ACC112 (cell line): Measurements from ENCODE around the gene PROKR1.

Source experiments
- H2AFZ ChIP-seq: fragments of 200-600 bp; sonication (generic); one replicate; pipeline ENCODE4 v1.6.0; 2017; ENCODE audit warnings: antibody characterized with exemption, low read length; ENCODE audit not compliant: unreplicated experiment
- H3K27ac ChIP-seq: fragments of 200-600 bp; sonication (generic); 2 replicates; pipeline ENCODE4 v1.5.1; 2014; ENCODE audit warnings: low read depth, mild to moderate bottlenecking, antibody characterized with exemption, low read length, moderate library complexity
- H3K27me3 ChIP-seq: fragments of 200-600 bp; sonication (generic); 2 replicates; pipeline ENCODE4 v1.6.1; 2014; ENCODE audit warnings: mild to moderate bottlenecking, antibody characterized with exemption, low read length, moderate library complexity, mixed read lengths; ENCODE audit not compliant: insufficient read depth
- H3K36me3 ChIP-seq: fragments of 200-600 bp; sonication (generic); 2 replicates; pipeline ENCODE4 v1.6.1; 2016; ENCODE audit warnings: mild to moderate bottlenecking, antibody characterized with exemption, low read length, moderate library complexity, mixed read lengths; ENCODE audit not compliant: insufficient read depth
- H3K4me1 ChIP-seq: fragments of 200-600 bp; sonication (generic); one replicate; pipeline ENCODE4 v1.6.1; 2016; ENCODE audit warnings: low read length, mixed read lengths; ENCODE audit not compliant: insufficient read depth, unreplicated experiment, control insufficient read depth
- H3K4me3 ChIP-seq: fragments of 200-600 bp; sonication (generic); 2 replicates; pipeline ENCODE4 v1.5.1; 2014; ENCODE audit warnings: mild to moderate bottlenecking, low read depth, low read length
- H3K79me2 ChIP-seq: fragments of 200-600 bp; sonication (generic); one replicate; pipeline ENCODE4 v1.6.0; 2016; ENCODE audit warnings: low read length; ENCODE audit not compliant: control insufficient read depth, unreplicated experiment, insufficient read depth

PROKR1 gene

DNA sequence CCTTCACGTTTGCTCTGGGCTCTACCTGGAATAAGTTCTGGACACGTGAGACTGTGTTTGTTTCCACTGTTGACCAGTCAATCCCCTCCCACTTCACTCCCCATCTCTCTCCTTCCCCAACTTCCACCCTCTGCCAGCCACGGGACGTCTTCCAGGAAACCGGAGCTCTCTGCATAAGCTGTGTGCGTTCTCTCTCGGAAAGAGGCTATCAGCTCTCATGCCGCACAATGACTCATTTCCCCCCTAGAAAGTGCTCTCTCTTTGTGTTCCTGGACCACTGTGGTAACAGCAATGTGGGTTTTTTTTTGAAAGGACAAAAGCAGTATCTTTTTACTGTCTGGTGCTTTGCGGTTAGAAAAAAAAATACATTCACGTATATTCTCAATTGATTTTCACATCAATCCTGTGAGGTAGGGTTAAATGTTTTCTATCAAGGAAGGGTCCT lies 10.2 kb downstream of the PROKR1 start:
- Histone ChIP-seq H3K4me1 (peaks cover 7% of the 10 kb centered on the region), H2AFZ (no peak overlapping the region), H3K27me3 (peaks cover 67% of the 10 kb centered on the region), H3K36me3 (no peaks in the 10 kb centered on the region), H3K79me2 (no peaks in the 10 kb centered on the region), H3K4me3 (no peak overlapping the region), H3K27ac (no peak overlapping the region)

DNA sequence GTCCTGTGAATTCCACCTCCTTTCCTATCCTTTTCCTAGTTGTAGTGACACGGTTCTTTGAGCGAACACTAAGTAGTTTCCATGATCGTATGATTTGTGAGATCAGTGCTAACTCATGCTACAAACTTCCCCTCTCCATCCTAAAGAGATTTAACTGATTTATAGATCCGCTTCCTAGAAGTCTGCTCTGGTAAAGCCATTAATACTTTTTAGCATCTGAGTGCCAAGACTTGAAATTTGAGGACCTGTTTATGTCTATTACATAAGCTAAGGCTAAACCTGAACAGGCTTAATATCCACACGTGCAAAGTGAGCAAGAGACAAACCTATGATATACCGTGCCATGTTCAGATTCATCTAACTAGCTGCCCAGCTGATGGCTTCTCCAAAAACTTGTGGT lies 14.9 kb downstream of the PROKR1 start:
- Histone ChIP-seq H3K4me3 (no peak overlapping the region), H3K27me3 (peaks cover 70% of the 10 kb centered on the region), H2AFZ (no peak overlapping the region), H3K4me1 (peaks cover 7% of the 10 kb centered on the region), H3K36me3 (no peaks in the 10 kb centered on the region), H3K27ac (no peak overlapping the region), H3K79me2 (no peaks in the 10 kb centered on the region)

DNA sequence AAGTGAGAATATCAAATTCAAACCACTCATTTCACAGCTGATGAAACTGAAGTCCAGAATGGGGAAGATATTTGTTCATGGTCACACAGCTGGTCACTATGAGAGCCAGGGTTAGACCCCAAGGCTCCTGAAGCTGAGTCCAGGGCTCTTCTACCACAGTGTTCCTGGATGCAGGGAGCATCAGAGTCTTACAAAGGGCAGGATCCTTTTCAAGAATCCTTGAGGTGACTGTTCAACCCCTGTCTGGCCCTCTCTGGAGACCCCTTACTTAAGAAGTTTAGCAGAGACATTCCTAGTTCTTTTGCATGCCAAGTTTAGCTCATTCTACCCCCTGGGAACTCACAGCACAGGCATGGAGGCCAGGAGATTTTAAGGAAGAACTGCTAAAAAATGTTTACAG lies 15.7 kb downstream of the PROKR1 start:
- Histone ChIP-seq H3K27me3 (peaks cover 78% of the 10 kb centered on the region), H3K36me3 (no peaks in the 10 kb centered on the region), H3K79me2 (no peaks in the 10 kb centered on the region), H3K4me3 (no peak overlapping the region), H2AFZ (no peak overlapping the region), H3K4me1 (no peaks in the 10 kb centered on the region), H3K27ac (no peak overlapping the region)

DNA sequence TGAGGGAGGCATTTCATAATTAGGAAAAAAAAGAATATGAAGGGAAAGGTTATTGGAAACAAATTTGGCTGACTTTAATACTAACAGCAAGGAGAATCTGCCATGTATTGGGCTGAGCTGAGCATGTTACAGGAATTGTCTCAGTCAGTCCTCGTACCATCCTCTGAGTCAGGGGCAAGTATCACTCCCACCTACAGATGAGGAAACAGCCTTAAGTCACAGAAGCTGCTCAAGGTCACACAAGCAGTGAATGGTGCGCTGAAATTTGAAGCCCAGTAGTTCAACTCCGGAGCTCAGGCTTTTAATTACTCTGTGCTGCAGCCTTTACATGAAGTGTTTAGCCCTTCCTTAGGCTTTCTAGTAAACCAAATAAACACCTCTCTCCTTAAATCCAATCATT lies 17.3 kb downstream of the PROKR1 start:
- peaks cover 89% of the 10 kb centered on the region for H3K27me3 ChIP-seq
- no peaks in the 10 kb centered on the region for H3K79me2 ChIP-seq
- no peaks in the 10 kb centered on the region for H3K36me3 ChIP-seq
- H3K27ac ChIP-seq: no peak overlapping the region
- no peaks in the 10 kb centered on the region for H3K4me1 ChIP-seq
- no peak overlapping the region for H3K4me3 ChIP-seq
- no peak overlapping the region for H2AFZ ChIP-seq

DNA sequence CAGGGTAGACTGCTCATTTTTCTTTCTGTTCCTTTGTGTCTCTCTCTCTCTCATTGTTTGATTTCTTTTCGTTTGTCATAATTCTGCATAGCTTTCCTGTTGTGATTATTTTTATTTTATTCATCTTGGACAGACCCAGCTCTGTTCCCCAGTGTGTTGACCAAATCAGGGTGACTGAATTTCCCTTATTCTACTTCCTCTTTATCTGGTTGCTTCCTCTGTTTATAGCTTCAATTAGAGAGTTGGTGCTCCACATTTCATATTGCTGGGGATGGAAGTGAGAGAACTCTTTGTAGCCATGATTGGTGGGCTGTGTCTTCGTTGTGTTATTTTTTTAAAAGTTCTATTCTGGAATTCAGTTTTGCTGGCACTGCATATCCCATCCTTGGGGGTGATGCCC lies 19.1 kb downstream of the PROKR1 start:
- Histone ChIP-seq H2AFZ (no peak overlapping the region), H3K4me1 (no peaks in the 10 kb centered on the region), H3K27ac (no peak overlapping the region), H3K36me3 (no peaks in the 10 kb centered on the region), H3K79me2 (no peaks in the 10 kb centered on the region), H3K27me3 (peaks cover 85% of the 10 kb centered on the region), H3K4me3 (no peak overlapping the region)

DNA sequence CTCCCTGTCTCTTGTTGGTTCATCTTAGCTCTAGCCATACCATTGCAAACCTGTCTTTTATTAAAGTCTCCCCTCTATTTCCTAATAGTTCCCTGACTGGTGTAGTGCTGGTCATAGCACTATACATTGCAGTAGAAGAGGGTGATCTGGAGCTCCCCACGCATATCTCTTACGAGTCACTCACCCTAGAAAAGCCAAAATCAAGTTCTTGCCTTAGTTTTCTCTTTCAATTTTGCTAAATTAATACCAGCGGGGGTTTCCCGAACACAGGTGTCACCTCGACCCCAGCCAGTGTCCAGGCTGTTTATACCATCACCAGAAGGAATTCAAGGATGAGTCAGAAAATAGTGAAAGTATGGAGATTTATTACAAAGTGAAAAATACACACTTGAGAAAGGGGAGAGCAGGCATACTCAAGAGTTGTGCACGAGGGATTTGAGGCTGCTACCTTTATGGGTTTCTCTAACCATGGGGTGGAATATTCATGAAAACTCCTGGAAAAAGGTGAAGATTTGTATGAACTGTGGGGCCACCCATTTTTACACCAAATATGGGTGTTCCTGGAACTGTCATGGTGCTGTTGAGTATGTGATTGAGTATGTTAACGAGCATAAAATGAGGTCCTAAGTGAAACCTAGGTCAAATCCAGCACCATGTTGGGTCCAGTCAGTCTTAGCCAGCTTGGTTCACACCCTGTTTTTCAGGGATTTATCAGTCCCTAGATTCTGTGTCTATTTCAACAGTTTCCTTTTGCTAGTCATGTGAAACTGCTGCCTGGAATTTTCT lies 20.2 kb downstream of the PROKR1 start:
- Histone ChIP-seq H3K36me3 (no peaks in the 10 kb centered on the region), H3K4me1 (no peaks in the 10 kb centered on the region), H3K4me3 (no peak overlapping the region), H3K27ac (no peak overlapping the region), H2AFZ (no peak overlapping the region), H3K79me2 (no peaks in the 10 kb centered on the region), H3K27me3 (peaks cover 83% of the 10 kb centered on the region)

DNA sequence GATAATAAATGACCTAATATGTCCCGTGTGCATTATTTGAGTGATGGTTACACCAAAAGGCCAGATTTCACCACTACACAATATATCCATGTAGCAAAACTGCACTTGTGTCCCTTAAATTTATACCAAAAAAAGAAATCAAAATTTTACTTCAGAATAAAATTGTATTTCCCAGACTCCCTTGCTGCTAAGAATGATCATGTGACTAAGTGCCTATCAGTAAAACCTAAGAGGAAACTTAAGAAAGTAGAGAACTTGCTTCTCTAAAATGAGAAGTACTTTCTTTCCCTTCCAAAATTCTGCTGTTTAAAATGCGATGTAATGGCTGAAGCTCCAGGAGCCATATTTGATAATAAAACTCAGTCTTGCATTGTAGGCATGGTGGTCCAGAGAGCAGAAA lies 24.0 kb downstream of the PROKR1 start:
- Histone ChIP-seq H3K27ac (no peak overlapping the region), H3K79me2 (no peaks in the 10 kb centered on the region), H3K4me1 (no peaks in the 10 kb centered on the region), H3K27me3 (peaks cover 87% of the 10 kb centered on the region), H3K4me3 (no peak overlapping the region), H2AFZ (no peak overlapping the region), H3K36me3 (no peaks in the 10 kb centered on the region)

DNA sequence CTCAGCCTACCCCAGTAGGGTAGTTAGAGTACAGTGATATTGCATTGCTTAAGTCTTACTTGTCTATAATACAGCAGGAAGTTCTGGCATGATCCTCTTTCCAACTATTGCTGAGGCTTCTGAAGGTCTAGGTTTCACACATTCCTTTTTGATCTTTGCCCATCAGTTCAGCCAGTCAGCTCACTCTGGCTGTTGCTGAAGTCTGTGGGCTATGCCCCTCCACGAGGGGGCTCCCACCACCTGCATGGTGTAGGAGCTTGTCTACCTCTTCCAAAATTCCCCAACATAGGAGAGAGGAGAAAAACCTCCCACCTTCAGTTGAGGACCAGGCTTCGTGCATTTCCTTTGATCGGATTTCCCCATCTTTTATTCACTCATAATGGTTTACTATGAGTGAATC lies 26.3 kb downstream of the PROKR1 start:
- no peaks in the 10 kb centered on the region for H3K79me2 ChIP-seq
- no peaks in the 10 kb centered on the region for H3K4me1 ChIP-seq
- H2AFZ ChIP-seq: no peak overlapping the region
- H3K4me3 ChIP-seq: no peak overlapping the region
- H3K27ac ChIP-seq: no peak overlapping the region
- peaks cover 85% of the 10 kb centered on the region for H3K27me3 ChIP-seq
- H3K36me3 ChIP-seq: no peaks in the 10 kb centered on the region

DNA sequence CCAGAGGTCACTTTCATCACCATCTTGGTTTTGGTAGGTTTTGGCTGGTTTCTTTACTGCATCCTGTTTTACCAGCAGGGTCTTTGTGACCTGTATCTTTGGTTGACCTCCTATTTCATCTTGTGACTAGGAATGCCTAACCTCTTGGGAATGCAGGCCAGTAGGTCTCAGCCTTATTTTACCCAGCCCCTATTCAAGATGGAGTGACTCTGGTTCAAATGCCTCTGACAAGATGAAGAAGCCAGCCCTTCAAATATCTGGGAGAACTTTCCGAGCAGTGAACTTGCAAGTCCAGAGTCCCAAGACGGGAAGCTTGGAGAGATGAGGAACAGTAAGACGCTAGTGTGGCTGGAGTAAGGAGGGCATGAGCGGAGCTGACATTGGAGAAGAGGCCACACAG lies 28.6 kb downstream of the PROKR1 start:
- H2AFZ ChIP-seq: no peak overlapping the region
- no peaks in the 10 kb centered on the region for H3K36me3 ChIP-seq
- H3K4me3 ChIP-seq: no peak overlapping the region
- no peaks in the 10 kb centered on the region for H3K4me1 ChIP-seq
- H3K27ac ChIP-seq: no peak overlapping the region
- H3K27me3 ChIP-seq: peaks cover 75% of the 10 kb centered on the region
- no peaks in the 10 kb centered on the region for H3K79me2 ChIP-seq

DNA sequence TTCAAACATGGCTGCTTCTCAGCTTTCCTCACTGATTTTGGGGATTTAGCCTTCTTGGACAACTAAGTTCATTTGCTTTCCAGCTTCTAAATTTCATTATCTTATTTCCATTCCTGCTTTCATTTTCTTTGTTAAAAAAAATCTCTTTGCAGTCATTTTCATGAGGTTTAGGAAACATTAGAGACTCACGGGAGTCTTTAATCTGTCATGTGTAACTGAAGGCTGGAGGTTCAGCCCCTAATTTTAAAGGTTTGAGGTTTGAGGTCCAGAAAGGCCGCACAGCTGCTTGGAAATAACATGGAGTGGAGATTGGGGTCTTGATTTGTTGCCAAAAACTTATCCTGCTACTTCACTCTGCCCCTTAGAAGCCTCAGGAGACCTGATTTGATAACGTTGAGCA lies 30.3 kb downstream of the PROKR1 start:
- Histone ChIP-seq H2AFZ (no peak overlapping the region), H3K4me3 (no peak overlapping the region), H3K27me3 (peaks cover 64% of the 10 kb centered on the region), H3K79me2 (no peaks in the 10 kb centered on the region), H3K4me1 (no peaks in the 10 kb centered on the region), H3K27ac (no peak overlapping the region), H3K36me3 (no peaks in the 10 kb centered on the region)

DNA sequence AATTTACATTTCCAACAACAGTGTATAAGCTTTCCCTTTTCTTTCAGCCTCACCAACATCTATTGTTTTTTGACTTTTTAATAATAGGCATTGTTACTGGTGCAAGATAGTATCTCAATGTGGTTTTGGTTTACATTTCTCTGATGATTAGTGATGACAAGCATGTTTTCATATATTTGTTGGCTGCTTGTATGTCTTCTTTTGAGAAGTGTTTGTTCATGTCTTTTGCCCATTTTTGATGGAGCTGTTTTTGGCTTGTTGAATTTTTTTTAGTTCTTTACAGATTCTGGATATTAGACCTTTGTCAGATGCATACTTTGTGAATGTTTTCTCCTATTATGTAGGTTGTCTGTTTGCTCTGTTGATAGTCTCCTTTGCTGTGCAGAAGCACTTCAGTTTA lies 32.1 kb downstream of the PROKR1 start:
- H3K27me3 ChIP-seq: peaks cover 54% of the 10 kb centered on the region
- H3K79me2 ChIP-seq: no peaks in the 10 kb centered on the region
- no peak overlapping the region for H3K27ac ChIP-seq
- no peaks in the 10 kb centered on the region for H3K4me1 ChIP-seq
- H3K4me3 ChIP-seq: no peak overlapping the region
- H3K36me3 ChIP-seq: no peaks in the 10 kb centered on the region
- no peak overlapping the region for H2AFZ ChIP-seq
